Left ventricle myocardium inferior (tissue), 1 donor: ENCODE measurements around the gene CLDN25. TPM values are rescaled to one million over a fixed set of nuclear protein-coding genes. Genes with fewer than 3 reads are reported as not detected.

Experiments
- total RNA-seq: library from RNA; stranded (reverse); fragmentation: NEBNext Ultra II Directional; extraction: Animal tissue kit (Norgen Biotek cat#: 25700); gene quantifications from one replicate; pipeline ENCODE4 v1.2.1, GENCODE V29; 2021
- donor health status: DM: no; HTN: yes; CAD: no; lungs with severe emphysema.

The CLDN25 gene
- total RNA-seq, 1 donor from 2014 or later = not detected

Other genes with a start within 250 kb of the CLDN25 start
- gene TMPRSS5, start 73.5 kb upstream of the CLDN25 start, total RNA-seq = 0.47 TPM
- gene ZW10, start 6.1 kb upstream of the CLDN25 start, total RNA-seq = 8.6 TPM
- 113 TPM for gene USP28, start 95.8 kb downstream of the CLDN25 start, total RNA-seq
- gene HTR3B, start 125.0 kb downstream of the CLDN25 start, total RNA-seq = not detected
- gene HTR3A, start 195.3 kb downstream of the CLDN25 start, total RNA-seq = not detected